SU-DHL-6 (cell line): ENCODE measurements around the gene C5orf24.

ENCODE experiments used
- EZH2phosphoT487 ChIP-seq: fragments of 200-600 bp; sonication (generic), shearing (Covaris generic); conservative IDR thresholded peaks from 2 replicates; pipeline ENCODE4 v1.6.1; 2018; ENCODE audit warnings: mild to moderate bottlenecking, antibody characterized with exemption, low read length, moderate library complexity, mixed read lengths
- TF ChIP-seq, protein P1 (sequence below): fragments of 200-600 bp; sonication (generic); IDR thresholded peaks from one replicate; pipeline ENCODE4 v1.5.1; 2017; ENCODE audit warnings: antibody characterized with exemption, mild to moderate bottlenecking, low read length, moderate library complexity; ENCODE audit not compliant: insufficient read depth, poor library complexity, severe bottlenecking

DNA sequence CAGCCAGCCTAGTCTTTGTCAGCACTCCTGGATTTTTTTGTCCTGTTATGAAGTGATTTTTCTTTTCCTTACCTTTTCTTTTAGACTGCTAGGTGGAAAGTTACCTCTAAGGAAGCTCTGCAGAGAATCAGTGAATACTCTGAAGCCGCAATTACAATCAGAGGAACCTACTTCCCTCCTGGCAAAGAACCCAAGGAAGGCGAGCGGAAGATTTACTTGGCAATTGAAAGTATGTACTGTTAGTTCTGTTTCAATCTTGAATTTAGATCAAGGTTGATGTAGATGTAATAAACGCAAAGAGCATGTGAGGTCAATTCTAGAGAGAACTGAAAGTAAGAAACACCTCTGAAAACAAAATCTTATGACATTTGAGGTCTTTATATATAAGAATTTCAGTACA, 27.0 kb upstream of the C5orf24 start:
- no peak for TF ChIP-seq EZH2phosphoT487
- TF ChIP-seq, protein P1, sequence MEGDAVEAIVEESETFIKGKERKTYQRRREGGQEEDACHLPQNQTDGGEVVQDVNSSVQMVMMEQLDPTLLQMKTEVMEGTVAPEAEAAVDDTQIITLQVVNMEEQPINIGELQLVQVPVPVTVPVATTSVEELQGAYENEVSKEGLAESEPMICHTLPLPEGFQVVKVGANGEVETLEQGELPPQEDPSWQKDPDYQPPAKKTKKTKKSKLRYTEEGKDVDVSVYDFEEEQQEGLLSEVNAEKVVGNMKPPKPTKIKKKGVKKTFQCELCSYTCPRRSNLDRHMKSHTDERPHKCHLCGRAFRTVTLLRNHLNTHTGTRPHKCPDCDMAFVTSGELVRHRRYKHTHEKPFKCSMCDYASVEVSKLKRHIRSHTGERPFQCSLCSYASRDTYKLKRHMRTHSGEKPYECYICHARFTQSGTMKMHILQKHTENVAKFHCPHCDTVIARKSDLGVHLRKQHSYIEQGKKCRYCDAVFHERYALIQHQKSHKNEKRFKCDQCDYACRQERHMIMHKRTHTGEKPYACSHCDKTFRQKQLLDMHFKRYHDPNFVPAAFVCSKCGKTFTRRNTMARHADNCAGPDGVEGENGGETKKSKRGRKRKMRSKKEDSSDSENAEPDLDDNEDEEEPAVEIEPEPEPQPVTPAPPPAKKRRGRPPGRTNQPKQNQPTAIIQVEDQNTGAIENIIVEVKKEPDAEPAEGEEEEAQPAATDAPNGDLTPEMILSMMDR: no peak
